ENCODE measurements around the gene TNS3. TPM values are rescaled to one million over a fixed set of nuclear protein-coding genes. Genes with fewer than 3 reads are reported as not detected.

Gene TNS3
- total RNA-seq, 1 experiment from 2014 or later: 143 TPM

DNA sequence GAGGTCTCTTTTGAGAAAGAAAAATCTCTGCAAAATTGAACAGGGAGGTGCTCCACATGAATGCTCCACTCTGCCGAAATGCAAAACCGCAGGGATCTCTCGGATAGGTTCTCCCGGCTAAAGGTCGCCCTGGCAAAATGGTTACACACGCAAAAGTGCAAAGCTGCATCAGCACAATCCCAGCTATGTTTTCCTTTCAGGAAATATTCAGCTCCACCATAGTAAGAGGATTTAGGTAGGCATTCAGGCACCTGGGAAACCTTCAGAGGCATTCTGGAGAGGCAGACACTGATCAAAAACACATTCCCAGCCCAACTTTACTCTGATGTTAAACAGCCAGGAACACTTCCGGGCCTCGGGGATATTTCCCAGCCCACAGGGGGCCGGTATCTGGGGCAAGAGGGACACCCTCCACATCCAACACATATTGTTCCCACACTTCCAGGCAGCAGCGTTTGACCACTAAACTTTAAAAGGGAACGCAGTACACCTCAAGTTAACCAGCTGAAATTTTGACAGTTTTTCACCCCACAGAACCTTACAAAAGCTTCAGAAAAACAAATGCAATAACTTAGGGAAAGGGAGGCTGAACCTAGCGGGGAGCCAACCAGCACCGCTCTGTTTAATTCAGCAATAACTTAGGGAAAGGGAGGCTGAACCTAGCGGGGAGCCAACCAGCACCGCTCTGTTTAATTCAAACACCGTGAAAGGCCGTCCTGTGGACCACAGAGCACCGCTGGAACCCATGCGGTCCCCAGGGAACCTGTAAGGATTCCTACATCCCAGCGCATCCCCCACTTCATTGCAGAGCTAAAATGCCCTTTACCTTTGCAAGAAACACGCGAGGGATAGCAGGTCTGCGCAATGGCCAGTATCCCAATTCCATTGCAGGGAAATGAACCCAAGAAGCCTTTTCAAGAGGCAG, 45.9 kb downstream of the TNS3 start:
- peaks cover 60% of the 10 kb centered on the region for H4K20me1 ChIP-seq (ENCODE audit: insufficient read depth)
- H3K79me2 ChIP-seq (ENCODE audit: low read depth): peaks cover 95% of the 10 kb centered on the region
- peaks cover 80% of the 10 kb centered on the region for H3K4me1 ChIP-seq (replicated peaks; ENCODE audit: insufficient read depth)
- no peaks in the 10 kb centered on the region for H3K27me3 ChIP-seq (ENCODE audit: insufficient read depth, low read depth)
- ChIA-PET POLR2A (ENCODE audit: unreplicated experiment) (interaction anchor here (0.6 kb wide), 1 partner anchor 1767 kb away, joined by 9 read pairs; no protein-coding TSS in a partner anchor), CTCF (no interaction called here)
- H3K27ac ChIP-seq: peak overlapping the region; percentile 52
- no peaks in the 10 kb centered on the region for H3K9me2 ChIP-seq (ENCODE audit: insufficient read depth)
- H3K4me3 ChIP-seq: no peak overlapping the region
- intact Hi-C loops (cut with micrococcal nuclease; ENCODE audit: unreplicated experiment): loop anchor here (2.0 kb wide), 3 partner anchors 61 to 283 kb away; no protein-coding TSS in a partner anchor
- H3K9me3 ChIP-seq (ENCODE audit: insufficient read depth, low read depth): no peaks in the 10 kb centered on the region
- no peak for TF ChIP-seq EZH2 (IDR thresholded peaks at IDR 0.05; ENCODE audit: low read depth)
- TF ChIP-seq, protein P1, sequence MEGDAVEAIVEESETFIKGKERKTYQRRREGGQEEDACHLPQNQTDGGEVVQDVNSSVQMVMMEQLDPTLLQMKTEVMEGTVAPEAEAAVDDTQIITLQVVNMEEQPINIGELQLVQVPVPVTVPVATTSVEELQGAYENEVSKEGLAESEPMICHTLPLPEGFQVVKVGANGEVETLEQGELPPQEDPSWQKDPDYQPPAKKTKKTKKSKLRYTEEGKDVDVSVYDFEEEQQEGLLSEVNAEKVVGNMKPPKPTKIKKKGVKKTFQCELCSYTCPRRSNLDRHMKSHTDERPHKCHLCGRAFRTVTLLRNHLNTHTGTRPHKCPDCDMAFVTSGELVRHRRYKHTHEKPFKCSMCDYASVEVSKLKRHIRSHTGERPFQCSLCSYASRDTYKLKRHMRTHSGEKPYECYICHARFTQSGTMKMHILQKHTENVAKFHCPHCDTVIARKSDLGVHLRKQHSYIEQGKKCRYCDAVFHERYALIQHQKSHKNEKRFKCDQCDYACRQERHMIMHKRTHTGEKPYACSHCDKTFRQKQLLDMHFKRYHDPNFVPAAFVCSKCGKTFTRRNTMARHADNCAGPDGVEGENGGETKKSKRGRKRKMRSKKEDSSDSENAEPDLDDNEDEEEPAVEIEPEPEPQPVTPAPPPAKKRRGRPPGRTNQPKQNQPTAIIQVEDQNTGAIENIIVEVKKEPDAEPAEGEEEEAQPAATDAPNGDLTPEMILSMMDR (conservative IDR thresholded peaks at IDR 0.05): no peak
- no peak for DNase-seq
- no peak overlapping the region for H2AFZ ChIP-seq
- peak overlapping the region; percentile 55 for H3K4me2 ChIP-seq
- peaks cover 58% of the 10 kb centered on the region for H3F3A ChIP-seq (ENCODE audit: insufficient read depth, low read depth)
- H3K36me3 ChIP-seq (ENCODE audit: low read depth): peaks cover 12% of the 10 kb centered on the region; the same call in 1 of the 2 replicates
- no TSS peak for BruUV-seq (replicated peaks)

DNA sequence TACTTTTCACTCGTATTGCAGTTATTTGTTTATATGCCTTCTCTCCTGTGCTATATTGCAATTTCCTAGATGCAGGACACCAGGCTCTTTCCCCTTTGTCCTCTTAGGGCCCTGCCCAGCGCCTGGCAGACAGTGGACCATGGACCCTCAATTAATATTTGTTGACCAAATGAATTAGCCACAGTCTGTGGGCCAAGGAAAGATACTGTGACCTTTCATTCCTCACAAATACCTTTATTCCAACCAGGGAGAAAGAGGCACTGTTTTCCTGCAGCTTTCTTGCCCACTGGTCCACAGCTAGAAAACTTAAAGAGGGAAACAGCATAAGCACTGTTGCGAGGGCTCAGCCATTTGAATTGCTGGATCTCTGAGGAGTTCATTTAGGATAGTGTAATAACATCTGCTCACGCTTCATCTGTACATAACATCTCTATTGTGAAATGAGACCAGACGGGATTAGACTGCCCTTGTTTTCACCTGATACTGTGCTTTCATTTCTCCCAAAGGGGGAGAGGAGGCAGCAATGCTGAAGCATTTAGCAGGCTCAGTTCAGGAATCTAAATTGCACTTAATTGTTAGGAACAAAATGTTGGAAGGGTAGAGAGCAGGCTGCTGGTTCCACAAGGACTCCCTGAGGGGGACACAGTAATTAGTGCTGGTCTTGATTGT, 46.7 kb downstream of the TNS3 start:
- Histone ChIP-seq H3K4me1 (replicated peaks; ENCODE audit: insufficient read depth) (peaks cover 84% of the 10 kb centered on the region), H3K27me3 (ENCODE audit: insufficient read depth, low read depth) (no peaks in the 10 kb centered on the region), H3K79me2 (ENCODE audit: low read depth) (peaks cover 94% of the 10 kb centered on the region), H3F3A (ENCODE audit: insufficient read depth, low read depth) (peaks cover 55% of the 10 kb centered on the region), H3K9me3 (ENCODE audit: insufficient read depth, low read depth) (peaks cover 2% of the 10 kb centered on the region; the same call in 1 of the 2 replicates), H3K36me3 (ENCODE audit: low read depth) (peaks cover 11% of the 10 kb centered on the region), H3K4me2 (peak overlapping the region; percentile 55), H4K20me1 (ENCODE audit: insufficient read depth) (peaks cover 60% of the 10 kb centered on the region), H3K4me3 (no peak overlapping the region), H2AFZ (no peak overlapping the region), H3K27ac (peak overlapping the region; percentile 52), H3K9me2 (ENCODE audit: insufficient read depth) (no peaks in the 10 kb centered on the region)
- no TSS peak for BruUV-seq (replicated peaks)
- CTCF ChIA-PET: no interaction called here
- intact Hi-C loops (cut with micrococcal nuclease; ENCODE audit: unreplicated experiment): loop anchor here (2.0 kb wide), 3 partner anchors 60 to 284 kb away; no protein-coding TSS in a partner anchor
- TF ChIP-seq, protein P1 (conservative IDR thresholded peaks at IDR 0.05): no peak
- TF ChIP-seq EZH2 (IDR thresholded peaks at IDR 0.05; ENCODE audit: low read depth): no peak
- peak in 1 of 2 experiments; percentile 49 for DNase-seq
- POLR2A ChIA-PET (ENCODE audit: unreplicated experiment): interaction anchor here (0.6 kb wide), 1 partner anchor 1766 kb away, joined by 9 read pairs; no protein-coding TSS in a partner anchor

DNA sequence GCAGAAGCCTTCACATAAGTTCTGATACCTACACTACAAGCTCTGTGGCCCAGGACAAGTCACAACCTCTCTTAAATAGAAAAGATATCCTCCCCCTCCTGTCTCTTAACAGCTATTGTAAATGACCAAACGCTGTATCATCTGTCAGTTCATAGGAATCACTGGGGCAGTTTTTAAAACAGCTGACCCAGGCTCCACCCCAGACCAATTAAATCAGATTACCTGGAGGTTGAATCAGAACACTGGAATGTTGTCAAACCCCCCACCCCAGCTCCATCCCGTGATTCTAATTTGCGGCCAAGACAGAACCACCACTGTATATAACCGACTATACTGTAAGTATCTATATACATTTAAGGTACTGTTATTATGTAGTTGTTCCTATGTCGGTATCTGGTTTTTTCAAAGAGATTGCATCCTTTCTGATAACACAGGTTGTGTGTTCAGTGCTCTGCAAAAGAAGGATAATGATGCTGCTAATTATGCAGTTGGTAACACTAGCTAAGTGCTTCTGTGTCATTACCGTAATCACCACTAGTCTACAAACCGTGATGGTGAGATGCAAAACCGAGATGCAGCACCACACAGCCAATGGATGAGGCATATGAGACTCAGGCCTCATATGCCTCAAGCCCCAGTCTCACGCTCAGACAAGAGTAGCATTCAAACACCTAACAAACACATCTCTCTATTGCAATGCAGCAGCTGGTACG, 47.4 kb downstream of the TNS3 start:
- peaks cover 4% of the 10 kb centered on the region; the same call in 1 of the 2 replicates for H3K9me3 ChIP-seq (ENCODE audit: insufficient read depth, low read depth)
- H2AFZ ChIP-seq: no peak overlapping the region
- peak overlapping the region; percentile 55 for H3K4me2 ChIP-seq
- peaks cover 11% of the 10 kb centered on the region for H3K36me3 ChIP-seq (ENCODE audit: low read depth)
- no TSS peak for BruUV-seq (replicated peaks)
- H4K20me1 ChIP-seq (ENCODE audit: insufficient read depth): peaks cover 56% of the 10 kb centered on the region
- peaks cover 51% of the 10 kb centered on the region for H3F3A ChIP-seq (ENCODE audit: insufficient read depth, low read depth)
- H3K27ac ChIP-seq: peak overlapping the region; percentile 52
- peak; percentile 76 to 89 for DNase-seq
- H3K9me2 ChIP-seq (ENCODE audit: insufficient read depth): no peaks in the 10 kb centered on the region
- ChIA-PET CTCF (no interaction called here), POLR2A (ENCODE audit: unreplicated experiment) (interaction anchor here (0.6 to 0.9 kb wide), 5 partner anchors 17 to 551 kb away, joined by 3 to 7 read pairs (median 3); no protein-coding TSS in a partner anchor)
- peaks cover 94% of the 10 kb centered on the region for H3K79me2 ChIP-seq (ENCODE audit: low read depth)
- peaks cover 84% of the 10 kb centered on the region for H3K4me1 ChIP-seq (replicated peaks; ENCODE audit: insufficient read depth)
- intact Hi-C loops (cut with micrococcal nuclease; ENCODE audit: unreplicated experiment): loop anchor here (1.0 to 5.0 kb wide), 6 partner anchors 42 to 284 kb away; no protein-coding TSS in a partner anchor
- no peaks in the 10 kb centered on the region for H3K27me3 ChIP-seq (ENCODE audit: insufficient read depth, low read depth)
- TF ChIP-seq, protein P1 (conservative IDR thresholded peaks at IDR 0.05): peak; percentile 62
- no peak for TF ChIP-seq EZH2 (IDR thresholded peaks at IDR 0.05; ENCODE audit: low read depth)
- no peak overlapping the region for H3K4me3 ChIP-seq
